Measurements from ENCODE around the gene ACP5.

ACP5 gene

GRCh38 chr19:11549386-11549953 lies 28.0 kb downstream of the ACP5 start:
- H3K4me3 ChIP-seq (replicated peaks; ENCODE audit: insufficient read depth, low read length) = no peak overlapping the region
- no peaks in the 10 kb centered on the region for H3K27me3 ChIP-seq (ENCODE audit: insufficient read depth, poor library complexity, severe bottlenecking)
- no peak for TF ChIP-seq CTCF (IDR thresholded peaks at IDR 0.05; ENCODE audit: insufficient read depth, low read length)
- TF ChIP-seq SPI1 (IDR thresholded peaks at IDR 0.05; ENCODE audit: borderline replicate concordance, low read depth) = no peak
- no peak for TF ChIP-seq GABPA (IDR thresholded peaks at IDR 0.05; ENCODE audit: low read depth)
- TF ChIP-seq POLR2AphosphoS5 (IDR thresholded peaks at IDR 0.05; ENCODE audit: low read depth) = no peak
- no peak for TF ChIP-seq REST (IDR thresholded peaks at IDR 0.05; ENCODE audit: insufficient replicate concordance, low read depth)
- no peak overlapping the region for H3K27ac ChIP-seq (replicated peaks)
- no peak for DNase-seq (ENCODE audit: low read depth in 1 of 2, low spot score in 1 of 2)

GRCh38 chr19:11547929-11548700 lies 29.3 kb downstream of the ACP5 start:
- no peaks in the 10 kb centered on the region for H3K27me3 ChIP-seq (ENCODE audit: insufficient read depth, poor library complexity, severe bottlenecking)
- no peak overlapping the region for H3K4me3 ChIP-seq (replicated peaks; ENCODE audit: insufficient read depth, low read length)
- TF ChIP-seq POLR2AphosphoS5 (IDR thresholded peaks at IDR 0.05; ENCODE audit: low read depth) (no peak), REST (IDR thresholded peaks at IDR 0.05; ENCODE audit: insufficient replicate concordance, low read depth) (no peak), SPI1 (IDR thresholded peaks at IDR 0.05; ENCODE audit: borderline replicate concordance, low read depth) (no peak), CTCF (IDR thresholded peaks at IDR 0.05; ENCODE audit: insufficient read depth, low read length) (no peak), GABPA (IDR thresholded peaks at IDR 0.05; ENCODE audit: low read depth) (no peak)
- H3K27ac ChIP-seq (replicated peaks) = no peak overlapping the region
- no peak for DNase-seq (ENCODE audit: low read depth in 1 of 2, low spot score in 1 of 2)

- no peak for DNase-seq (ENCODE audit: low read depth in 1 of 2, low spot score in 1 of 2)
- TF ChIP-seq GABPA (IDR thresholded peaks at IDR 0.05; ENCODE audit: low read depth) (no peak), POLR2AphosphoS5 (IDR thresholded peaks at IDR 0.05; ENCODE audit: low read depth) (no peak), REST (IDR thresholded peaks at IDR 0.05; ENCODE audit: insufficient replicate concordance, low read depth) (no peak), CTCF (IDR thresholded peaks at IDR 0.05; ENCODE audit: insufficient read depth, low read length) (no peak), SPI1 (IDR thresholded peaks at IDR 0.05; ENCODE audit: borderline replicate concordance, low read depth) (no peak)
- H3K27ac ChIP-seq (replicated peaks) = no peak overlapping the region
Measured at GRCh38 chr19:11541238-11541637, 36.2 kb downstream of the ACP5 start.

More at GRCh38 chr19:11541238-11541637, 36.2 kb downstream of the ACP5 start:
- peaks cover 9% of the 10 kb centered on the region for H3K27me3 ChIP-seq (ENCODE audit: insufficient read depth, poor library complexity, severe bottlenecking)
- no peak overlapping the region for H3K4me3 ChIP-seq (replicated peaks; ENCODE audit: insufficient read depth, low read length)

Measured in HL-60 (cell line).